IPS-20b (cell line): ENCODE measurements around the gene RETREG1.
"Not testable (repeated sequence)": the region's sequence is repeated elsewhere in the genome, so short reads cannot be mapped to it uniquely, and the experiment has no call there.

Experiments
- H3K27ac ChIP-seq: one replicate; pipeline ENCODE4 v1.5.1; 2013; ENCODE audit warnings: low read length
- H3K27me3 ChIP-seq: 2 replicates; pipeline ENCODE4 v1.6.1; 2013; ENCODE audit warnings: mild to moderate bottlenecking, low read length, inconsistent platforms; ENCODE audit not compliant: insufficient read depth
- H3K36me3 ChIP-seq: 2 replicates; pipeline ENCODE4 v1.6.1; 2013; ENCODE audit warnings: low read depth, mild to moderate bottlenecking, inconsistent platforms, low read length, moderate library complexity; ENCODE audit not compliant: insufficient read depth
- H3K4me1 ChIP-seq: 2 replicates; pipeline ENCODE4 v1.6.1; 2013; ENCODE audit warnings: mild to moderate bottlenecking, control low read depth, inconsistent platforms, low read length, moderate library complexity; ENCODE audit not compliant: insufficient read depth
- H3K4me3 ChIP-seq: 2 replicates; pipeline ENCODE4 v1.5.1; 2013; ENCODE audit warnings: mild to moderate bottlenecking, low read length, inconsistent platforms
- H3K9ac ChIP-seq: 2 replicates; pipeline ENCODE4 v1.6.1; 2013; ENCODE audit warnings: low read depth, mild to moderate bottlenecking, inconsistent platforms, low read length, moderate library complexity
- H3K9me3 ChIP-seq: 2 replicates; pipeline ENCODE4 v1.6.1; 2013; ENCODE audit warnings: mild to moderate bottlenecking, low read depth, low read length, inconsistent platforms; ENCODE audit not compliant: insufficient read depth

RETREG1 gene

DNA sequence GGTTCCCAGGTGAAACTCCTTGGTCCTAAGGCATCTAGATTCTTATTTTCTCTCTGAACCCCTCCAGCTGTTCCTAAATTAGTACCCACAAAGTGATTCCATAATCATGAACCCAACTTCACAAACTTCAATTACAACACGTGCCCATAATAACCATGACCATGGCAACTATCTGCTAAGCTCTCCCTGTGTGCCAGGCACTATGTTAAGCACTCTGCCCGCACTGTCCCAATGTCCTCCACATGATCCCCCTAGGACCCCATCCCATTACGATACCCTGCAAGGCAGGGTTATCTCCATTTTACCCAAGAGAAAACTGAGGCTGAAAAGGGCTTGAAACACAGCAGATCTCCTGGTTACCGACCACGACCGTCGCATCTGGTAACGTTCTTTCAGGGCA is 125.9 kb downstream of the RETREG1 start:
- Histone ChIP-seq H3K4me3 (no peak overlapping the region), H3K9ac (no peak overlapping the region), H3K27me3 (no peaks in the 10 kb centered on the region), H3K4me1 (no peaks in the 10 kb centered on the region), H3K36me3 (no peaks in the 10 kb centered on the region), H3K27ac (no peak overlapping the region), H3K9me3 (peaks cover 18% of the 10 kb centered on the region)

GRCh38 chr5:16489322-16489791 is 127.4 kb downstream of the RETREG1 start:
- Histone ChIP-seq H3K4me3 (no peak overlapping the region), H3K4me1 (no peaks in the 10 kb centered on the region), H3K9me3 (peaks cover 2% of the 10 kb centered on the region; the same call in 1 of the 2 replicates), H3K9ac (no peak overlapping the region), H3K27me3 (no peaks in the 10 kb centered on the region), H3K27ac (no peak overlapping the region), H3K36me3 (no peaks in the 10 kb centered on the region)

DNA sequence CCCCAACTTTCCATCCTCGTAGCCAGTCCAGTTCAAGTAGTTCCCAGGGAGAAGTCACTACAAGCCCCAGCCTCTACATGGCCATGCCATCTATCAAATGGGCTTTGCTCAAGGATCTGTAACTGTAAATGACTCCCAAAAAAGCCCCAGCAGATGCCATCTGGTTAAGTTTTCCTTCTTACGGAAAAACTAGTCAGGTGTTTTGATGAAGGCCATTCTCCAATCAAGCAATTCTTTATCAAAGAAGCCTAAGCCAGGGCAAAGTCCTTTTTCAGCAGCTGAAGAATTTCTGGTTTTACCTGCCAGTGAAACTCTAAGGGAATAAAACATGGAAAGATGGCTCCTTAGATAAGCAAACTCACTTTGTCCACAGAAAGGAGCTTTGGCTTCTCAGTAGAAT is 129.3 kb downstream of the RETREG1 start:
- H3K27ac ChIP-seq: no peak overlapping the region
- H3K9me3 ChIP-seq: no peaks in the 10 kb centered on the region
- no peak overlapping the region for H3K9ac ChIP-seq
- H3K27me3 ChIP-seq: no peaks in the 10 kb centered on the region
- no peak overlapping the region for H3K4me3 ChIP-seq
- H3K36me3 ChIP-seq: no peaks in the 10 kb centered on the region
- no peaks in the 10 kb centered on the region for H3K4me1 ChIP-seq

DNA sequence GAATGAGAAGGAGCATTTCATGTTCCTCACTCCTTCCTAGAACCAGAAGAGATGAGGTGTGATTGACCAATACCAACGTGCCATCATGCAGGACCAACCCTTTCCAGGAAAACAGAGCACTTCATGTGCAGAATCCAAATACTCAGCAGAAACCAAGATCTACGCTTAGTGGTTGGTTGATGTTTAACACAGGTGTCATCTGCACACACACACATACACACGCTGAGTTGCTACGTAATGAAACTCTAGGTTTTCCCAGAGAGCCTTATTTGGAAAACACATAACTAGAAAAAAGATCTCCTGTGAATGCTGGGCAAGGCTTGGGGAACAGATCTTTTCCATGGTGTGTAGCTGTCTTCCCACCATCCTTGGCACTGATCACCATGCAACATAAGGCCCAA is 130.1 kb downstream of the RETREG1 start:
- Histone ChIP-seq H3K4me1 (no peaks in the 10 kb centered on the region), H3K36me3 (no peaks in the 10 kb centered on the region), H3K4me3 (no peak overlapping the region), H3K9me3 (no peaks in the 10 kb centered on the region), H3K27ac (no peak overlapping the region), H3K27me3 (no peaks in the 10 kb centered on the region), H3K9ac (no peak overlapping the region)

DNA sequence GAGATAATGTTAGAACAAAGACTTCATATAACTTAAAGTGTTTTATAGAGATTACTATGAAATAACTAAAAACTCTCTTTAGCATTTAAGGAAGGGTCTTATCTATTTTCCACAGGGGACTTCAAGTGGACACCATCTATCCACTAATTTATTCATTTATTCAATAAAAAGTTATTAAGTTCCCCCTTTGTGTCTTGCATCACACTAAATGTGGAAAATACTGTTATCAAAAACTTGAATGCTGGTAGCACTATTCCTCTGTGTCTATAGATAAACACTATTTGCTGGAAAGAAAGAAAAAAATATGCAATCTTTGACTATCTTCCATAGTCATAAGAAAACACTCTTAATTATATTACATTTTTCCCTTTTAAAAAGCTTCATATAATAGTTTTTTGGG is 131.1 kb downstream of the RETREG1 start:
- H3K9me3 ChIP-seq: no peaks in the 10 kb centered on the region
- H3K27me3 ChIP-seq: no peaks in the 10 kb centered on the region
- no peak overlapping the region for H3K4me3 ChIP-seq
- H3K9ac ChIP-seq: no peak overlapping the region
- H3K4me1 ChIP-seq: no peaks in the 10 kb centered on the region
- H3K27ac ChIP-seq: no peak overlapping the region
- H3K36me3 ChIP-seq: no peaks in the 10 kb centered on the region

- no peaks in the 10 kb centered on the region; the same call in 1 of the 2 replicates for H3K9me3 ChIP-seq
- no peak overlapping the region for H3K4me3 ChIP-seq
- H3K27me3 ChIP-seq: no peaks in the 10 kb centered on the region
- no peak overlapping the region for H3K27ac ChIP-seq
- no peaks in the 10 kb centered on the region for H3K36me3 ChIP-seq
- H3K9ac ChIP-seq: no peak overlapping the region
- H3K4me1 ChIP-seq: no peaks in the 10 kb centered on the region
Observed at GRCh38 chr5:16484081-16484480, 132.7 kb downstream of the RETREG1 start.

- Histone ChIP-seq H3K4me3 (no peak overlapping the region), H3K27me3 (no peaks in the 10 kb centered on the region), H3K9ac (no peak overlapping the region), H3K27ac (no peak overlapping the region), H3K36me3 (no peaks in the 10 kb centered on the region), H3K9me3 (no peaks in the 10 kb centered on the region; the same call in 1 of the 2 replicates), H3K4me1 (no peaks in the 10 kb centered on the region)
Observed at GRCh38 chr5:16483361-16483760, 133.4 kb downstream of the RETREG1 start.

GRCh38 chr5:16482891-16483290 is 133.9 kb downstream of the RETREG1 start:
- H3K27ac ChIP-seq: no peak overlapping the region
- no peaks in the 10 kb centered on the region for H3K36me3 ChIP-seq
- no peak overlapping the region for H3K9ac ChIP-seq
- no peak overlapping the region for H3K4me3 ChIP-seq
- H3K4me1 ChIP-seq: no peaks in the 10 kb centered on the region
- H3K9me3 ChIP-seq: no peaks in the 10 kb centered on the region; the same call in 1 of the 2 replicates
- H3K27me3 ChIP-seq: no peaks in the 10 kb centered on the region

DNA sequence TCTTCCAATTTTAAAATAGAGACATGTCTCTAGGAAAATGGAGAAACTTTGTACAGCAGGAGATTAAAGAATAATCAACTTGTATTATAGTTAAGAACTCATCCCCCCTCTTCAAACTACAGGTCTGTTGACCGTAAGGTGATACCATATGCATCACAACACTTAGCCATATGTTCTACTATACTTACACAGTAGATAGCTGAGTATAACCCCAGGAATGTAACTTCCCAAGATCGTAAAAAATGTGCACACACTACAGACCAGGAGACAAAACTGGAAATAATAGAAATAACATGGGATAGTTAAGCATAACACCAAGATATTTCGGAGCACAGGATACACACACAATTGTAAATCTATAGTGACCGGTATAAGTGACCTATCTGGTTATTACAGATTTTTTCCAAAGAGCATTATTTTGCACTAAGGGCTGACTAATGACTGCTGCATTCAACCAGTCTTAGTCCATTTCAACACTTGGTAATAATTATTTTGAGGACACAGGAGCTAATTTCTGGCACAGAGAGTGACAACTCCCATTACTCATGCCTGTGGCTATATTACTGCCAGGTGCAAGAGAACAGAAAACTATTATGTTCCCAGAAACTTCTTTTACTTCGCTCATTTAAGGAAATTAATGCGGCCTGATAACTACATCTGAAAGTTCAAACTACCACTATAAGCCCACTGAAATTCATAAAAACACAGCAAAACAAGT is 135.8 kb downstream of the RETREG1 start:
- Histone ChIP-seq H3K36me3 (no peaks in the 10 kb centered on the region), H3K27ac (no peak overlapping the region), H3K4me3 (no peak overlapping the region), H3K4me1 (no peaks in the 10 kb centered on the region), H3K27me3 (no peaks in the 10 kb centered on the region), H3K9ac (no peak overlapping the region), H3K9me3 (no peaks in the 10 kb centered on the region; the same call in 1 of the 2 replicates)

DNA sequence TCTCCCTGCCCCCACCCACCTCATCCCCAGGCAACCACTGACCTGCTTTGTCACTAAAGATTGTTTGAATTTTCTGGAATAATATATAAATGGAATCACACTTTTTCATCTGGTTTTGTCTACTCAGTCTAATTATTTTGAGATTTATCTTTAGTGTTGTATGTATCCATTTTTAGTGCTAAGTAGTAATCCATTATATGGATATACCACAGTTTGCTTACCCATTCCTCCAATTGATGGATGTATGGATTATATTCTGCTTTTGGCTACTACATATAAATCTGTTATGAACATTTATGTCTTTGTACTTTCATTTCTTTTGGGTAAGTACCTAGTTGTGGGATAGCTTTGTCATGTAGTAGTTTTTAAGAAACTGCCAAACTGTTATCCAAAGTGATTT is 136.7 kb downstream of the RETREG1 start:
- Histone ChIP-seq H3K27me3 (no peaks in the 10 kb centered on the region), H3K9me3 (no peaks in the 10 kb centered on the region; the same call in 1 of the 2 replicates), H3K4me3 (no peak overlapping the region), H3K27ac (no peak overlapping the region), H3K4me1 (no peaks in the 10 kb centered on the region), H3K36me3 (no peaks in the 10 kb centered on the region), H3K9ac (no peak overlapping the region)

GRCh38 chr5:16477541-16477940 is 139.3 kb downstream of the RETREG1 start:
- Histone ChIP-seq H3K36me3 (no peaks in the 10 kb centered on the region), H3K27ac (no peak overlapping the region), H3K9me3 (no peaks in the 10 kb centered on the region; the same call in 1 of the 2 replicates), H3K4me3 (no peak overlapping the region), H3K27me3 (no peaks in the 10 kb centered on the region), H3K4me1 (no peaks in the 10 kb centered on the region), H3K9ac (no peak overlapping the region)

- H3K27me3 ChIP-seq, H3K27ac ChIP-seq, H3K9me3 ChIP-seq, H3K4me1 ChIP-seq, H3K4me3 ChIP-seq, H3K36me3 ChIP-seq, H3K9ac ChIP-seq: not testable (repeated sequence)
Observed at GRCh38 chr5:16476417-16476816, 140.4 kb downstream of the RETREG1 start.
